ENCODE measurements around the gene PERP.

DNA sequence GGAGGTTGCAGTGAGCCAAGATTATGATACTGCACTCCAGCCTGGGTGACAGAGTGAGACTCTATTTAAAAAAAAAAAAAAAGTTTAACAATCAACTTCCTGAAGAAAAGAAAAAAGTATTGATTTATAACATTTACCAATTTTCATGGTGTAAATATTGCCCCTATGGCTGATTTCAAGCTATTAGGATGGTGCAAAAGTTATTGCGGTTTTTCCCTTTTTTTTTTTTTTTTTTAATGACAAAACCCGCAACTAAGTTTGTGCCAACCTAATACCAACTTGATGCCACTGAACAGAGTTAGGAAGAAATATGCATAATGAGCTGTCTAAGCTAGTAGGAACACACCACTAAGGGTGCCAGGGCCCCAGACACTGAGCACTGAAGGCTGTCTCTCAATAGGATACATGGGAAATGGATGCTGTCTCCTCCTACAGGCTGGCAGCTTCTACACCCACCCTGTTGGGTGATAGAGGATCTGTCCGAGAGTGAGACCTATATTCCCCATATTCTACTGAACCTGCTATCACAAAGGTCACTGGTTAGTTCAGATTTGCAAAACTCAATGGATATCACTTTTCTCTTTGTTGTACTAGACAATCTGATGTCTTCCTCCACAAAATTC lies 6.5 kb upstream of the PERP start:
- TF ChIP-seq POLR2A (IDR thresholded peaks at IDR 0.05; ENCODE audit: control extremely low read depth in 1 of 2, low read depth in 2 of 2, low read length in 2 of 2) (no peak), SUZ12 (IDR thresholded peaks at IDR 0.05; ENCODE audit: low read length) (no peak), CBX8 (IDR thresholded peaks at IDR 0.05; ENCODE audit: borderline replicate concordance, low read depth, low read length) (no peak), EZH2 (IDR thresholded peaks at IDR 0.05; ENCODE audit: low read depth, low read length, severe bottlenecking) (no peak), SP2 (IDR thresholded peaks at IDR 0.05; ENCODE audit: low read length) (no peak), RBBP5 (IDR thresholded peaks at IDR 0.05; ENCODE audit: borderline replicate concordance, low read depth, low read length) (no peak), BACH1 (IDR thresholded peaks at IDR 0.05; ENCODE audit: low read length) (no peak), SRF (IDR thresholded peaks at IDR 0.05; ENCODE audit: low read depth, low read length) (no peak), ASH2L (IDR thresholded peaks at IDR 0.05; ENCODE audit: low read length) (no peak), POLR2AphosphoS5 (IDR thresholded peaks at IDR 0.05; ENCODE audit: low read depth, low read length) (no peak), SIN3A (conservative IDR thresholded peaks at IDR 0.05 in 1 of 2, IDR thresholded peaks at IDR 0.05 in 1 of 2; ENCODE audit: low read depth in 1 of 2, low read length in 2 of 2) (no peak), SIX5 (IDR thresholded peaks at IDR 0.05; ENCODE audit: low read depth, low read length) (no peak)
- TF ChIP-seq, protein P1, sequence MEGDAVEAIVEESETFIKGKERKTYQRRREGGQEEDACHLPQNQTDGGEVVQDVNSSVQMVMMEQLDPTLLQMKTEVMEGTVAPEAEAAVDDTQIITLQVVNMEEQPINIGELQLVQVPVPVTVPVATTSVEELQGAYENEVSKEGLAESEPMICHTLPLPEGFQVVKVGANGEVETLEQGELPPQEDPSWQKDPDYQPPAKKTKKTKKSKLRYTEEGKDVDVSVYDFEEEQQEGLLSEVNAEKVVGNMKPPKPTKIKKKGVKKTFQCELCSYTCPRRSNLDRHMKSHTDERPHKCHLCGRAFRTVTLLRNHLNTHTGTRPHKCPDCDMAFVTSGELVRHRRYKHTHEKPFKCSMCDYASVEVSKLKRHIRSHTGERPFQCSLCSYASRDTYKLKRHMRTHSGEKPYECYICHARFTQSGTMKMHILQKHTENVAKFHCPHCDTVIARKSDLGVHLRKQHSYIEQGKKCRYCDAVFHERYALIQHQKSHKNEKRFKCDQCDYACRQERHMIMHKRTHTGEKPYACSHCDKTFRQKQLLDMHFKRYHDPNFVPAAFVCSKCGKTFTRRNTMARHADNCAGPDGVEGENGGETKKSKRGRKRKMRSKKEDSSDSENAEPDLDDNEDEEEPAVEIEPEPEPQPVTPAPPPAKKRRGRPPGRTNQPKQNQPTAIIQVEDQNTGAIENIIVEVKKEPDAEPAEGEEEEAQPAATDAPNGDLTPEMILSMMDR (IDR thresholded peaks at IDR 0.05; ENCODE audit: control extremely low read depth in 1 of 3, insufficient read depth in 1 of 3, low read depth in 1 of 3, low read length in 3 of 3): no peak
- TF ChIP-seq, protein P2, sequence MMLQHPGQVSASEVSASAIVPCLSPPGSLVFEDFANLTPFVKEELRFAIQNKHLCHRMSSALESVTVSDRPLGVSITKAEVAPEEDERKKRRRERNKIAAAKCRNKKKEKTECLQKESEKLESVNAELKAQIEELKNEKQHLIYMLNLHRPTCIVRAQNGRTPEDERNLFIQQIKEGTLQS (IDR thresholded peaks at IDR 0.05; ENCODE audit: insufficient read depth, low read depth, low read length): no peak
